MCF 10A (cell line): ENCODE results near the gene ZDBF2. TPM values are rescaled to one million over a fixed set of nuclear protein-coding genes. Genes with fewer than 3 reads are reported as not detected.

ENCODE experiments used
- BruUV-seq: library from RNA; stranded (reverse); fragments of 400-500 nt; replicated peaks from 2 replicates; lab custom pipeline; 2021; lab: Mats Ljungman, UMichigan
- CTCF ChIA-PET: fragments of 300-600 bp; sonication (Branson Sonifier 250); formaldehyde crosslinking; extraction: SDS; loops from one replicate; lab custom pipeline; 2021; ENCODE audit warnings: antibody characterized with exemption, inconsistent platforms; lab: Yijun Ruan, JAX
- POLR2A ChIA-PET: fragments of 300-600, 350-650 bp; sonication (Branson Sonifier 250); formaldehyde crosslinking; extraction: SDS; loops from one replicate; lab custom pipeline; 2020; ENCODE audit warnings: antibody characterized with exemption, inconsistent platforms; lab: Yijun Ruan, JAX
- DNase-seq: peaks from one replicate; pipeline ENCODE4 v3.0.0-alpha.2; 2018; ENCODE audit not compliant: unreplicated experiment
- H3K27ac Mint-ChIP-seq: one replicate; pipeline ENCODE4 v1.8.0; 2022; ENCODE audit warnings: mild to moderate bottlenecking, low read depth, mixed read lengths; ENCODE audit not compliant: unreplicated experiment
- H3K27me3 Mint-ChIP-seq: one replicate; pipeline ENCODE4 v1.8.0; 2022; ENCODE audit warnings: mixed read lengths; ENCODE audit not compliant: insufficient read depth, unreplicated experiment
- H3K36me3 Mint-ChIP-seq: one replicate; pipeline ENCODE4 v1.8.0; 2022; ENCODE audit warnings: mild to moderate bottlenecking, moderate library complexity, mixed read lengths; ENCODE audit not compliant: insufficient read depth, unreplicated experiment
- H3K4me1 Mint-ChIP-seq: one replicate; pipeline ENCODE4 v1.8.0; 2022; ENCODE audit warnings: mixed read lengths; ENCODE audit not compliant: insufficient read depth, unreplicated experiment
- H3K4me3 Mint-ChIP-seq: one replicate; pipeline ENCODE4 v1.8.0; 2022; ENCODE audit warnings: mild to moderate bottlenecking, moderate library complexity, mixed read lengths; ENCODE audit not compliant: unreplicated experiment
- H3K9me3 Mint-ChIP-seq: one replicate; pipeline ENCODE4 v1.8.0; 2022; ENCODE audit warnings: mixed read lengths; ENCODE audit not compliant: unreplicated experiment
- intact Hi-C: fragments of 100-400 bp; cut with micrococcal nuclease; formaldehyde crosslinking; loops from 2 replicates; pipeline ENCODE4 v1.14.1; 2022
- total RNA-seq: library from RNA; stranded (reverse); gene quantifications from 2 replicates; pipeline ENCODE4 v1.2.3, GENCODE V29; 2022
- TF ChIP-seq, protein P1 (sequence below): fragments of 200-600 bp; IDR thresholded peaks from one replicate; pipeline ENCODE4 v1.8.0; 2022; ENCODE audit warnings: antibody characterized with exemption, mild to moderate bottlenecking; ENCODE audit not compliant: unreplicated experiment

ZDBF2 gene
- total RNA-seq, 1 experiment from 2014 or later: 15.6 TPM

DNA sequence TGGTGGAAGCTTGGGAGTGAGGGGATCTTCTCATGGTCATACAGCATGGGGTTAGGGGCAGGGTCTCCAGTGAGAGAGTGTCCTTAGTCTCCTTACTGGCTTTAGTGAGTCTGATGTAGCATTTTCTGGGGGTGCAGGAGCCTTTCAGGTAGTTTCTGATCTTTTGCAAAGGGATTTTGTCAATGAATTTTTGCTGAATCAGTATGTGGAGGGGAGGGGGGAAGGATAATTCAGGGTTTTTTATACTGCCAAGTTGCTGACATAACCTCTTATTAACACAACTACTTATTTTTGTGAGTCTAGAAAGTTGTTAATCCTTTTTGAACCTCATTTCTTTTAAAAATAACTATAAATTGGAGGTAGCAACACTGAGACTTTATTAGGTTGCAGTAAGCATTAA, 35.3 kb upstream of the ZDBF2 start:
- Mint-ChIP-seq H3K9me3 (no peaks in the 10 kb centered on the region), H3K27me3 (no peaks in the 10 kb centered on the region), H3K4me3 (no peak overlapping the region), H3K36me3 (no peaks in the 10 kb centered on the region), H3K27ac (no peak overlapping the region), H3K4me1 (peaks cover 5% of the 10 kb centered on the region)
- CTCF ChIA-PET: interaction anchor here (1.1 kb wide), 1 partner anchor 9 kb away, joined by 4 read pairs; no protein-coding TSS in a partner anchor
- TF ChIP-seq, protein P1, sequence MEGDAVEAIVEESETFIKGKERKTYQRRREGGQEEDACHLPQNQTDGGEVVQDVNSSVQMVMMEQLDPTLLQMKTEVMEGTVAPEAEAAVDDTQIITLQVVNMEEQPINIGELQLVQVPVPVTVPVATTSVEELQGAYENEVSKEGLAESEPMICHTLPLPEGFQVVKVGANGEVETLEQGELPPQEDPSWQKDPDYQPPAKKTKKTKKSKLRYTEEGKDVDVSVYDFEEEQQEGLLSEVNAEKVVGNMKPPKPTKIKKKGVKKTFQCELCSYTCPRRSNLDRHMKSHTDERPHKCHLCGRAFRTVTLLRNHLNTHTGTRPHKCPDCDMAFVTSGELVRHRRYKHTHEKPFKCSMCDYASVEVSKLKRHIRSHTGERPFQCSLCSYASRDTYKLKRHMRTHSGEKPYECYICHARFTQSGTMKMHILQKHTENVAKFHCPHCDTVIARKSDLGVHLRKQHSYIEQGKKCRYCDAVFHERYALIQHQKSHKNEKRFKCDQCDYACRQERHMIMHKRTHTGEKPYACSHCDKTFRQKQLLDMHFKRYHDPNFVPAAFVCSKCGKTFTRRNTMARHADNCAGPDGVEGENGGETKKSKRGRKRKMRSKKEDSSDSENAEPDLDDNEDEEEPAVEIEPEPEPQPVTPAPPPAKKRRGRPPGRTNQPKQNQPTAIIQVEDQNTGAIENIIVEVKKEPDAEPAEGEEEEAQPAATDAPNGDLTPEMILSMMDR: no peak
- POLR2A ChIA-PET: no interaction called here
- no TSS peak for BruUV-seq
- DNase-seq: no peak
- intact Hi-C loops: no loop called here

DNA sequence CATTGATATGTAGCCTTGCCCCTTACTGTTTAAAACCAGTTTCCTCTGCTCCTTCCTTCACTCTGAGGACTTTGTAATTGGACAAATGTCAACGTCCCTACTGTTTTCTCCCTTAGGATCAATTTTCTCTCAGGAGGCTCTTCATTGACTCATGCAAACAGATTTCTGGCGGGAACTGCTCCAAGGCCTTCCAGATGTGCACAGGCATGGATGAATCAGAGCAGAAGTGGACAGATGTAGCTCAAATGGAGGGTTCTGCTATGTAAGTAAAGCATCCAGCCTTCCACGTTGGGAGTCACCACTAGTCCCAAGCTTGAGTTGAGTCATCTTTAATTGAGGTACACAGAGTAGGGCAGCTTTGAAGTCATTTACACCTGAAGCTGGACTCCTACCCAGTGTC, 34.1 kb upstream of the ZDBF2 start:
- intact Hi-C loops: no loop called here
- DNase-seq: no peak
- no peak overlapping the region for H3K4me3 Mint-ChIP-seq
- ChIA-PET POLR2A (no interaction called here), CTCF (no interaction called here)
- no peak overlapping the region for H3K27ac Mint-ChIP-seq
- no TSS peak for BruUV-seq
- H3K36me3 Mint-ChIP-seq: no peaks in the 10 kb centered on the region
- H3K27me3 Mint-ChIP-seq: no peaks in the 10 kb centered on the region
- TF ChIP-seq, protein P1: no peak
- H3K9me3 Mint-ChIP-seq: no peaks in the 10 kb centered on the region
- peaks cover 5% of the 10 kb centered on the region for H3K4me1 Mint-ChIP-seq

DNA sequence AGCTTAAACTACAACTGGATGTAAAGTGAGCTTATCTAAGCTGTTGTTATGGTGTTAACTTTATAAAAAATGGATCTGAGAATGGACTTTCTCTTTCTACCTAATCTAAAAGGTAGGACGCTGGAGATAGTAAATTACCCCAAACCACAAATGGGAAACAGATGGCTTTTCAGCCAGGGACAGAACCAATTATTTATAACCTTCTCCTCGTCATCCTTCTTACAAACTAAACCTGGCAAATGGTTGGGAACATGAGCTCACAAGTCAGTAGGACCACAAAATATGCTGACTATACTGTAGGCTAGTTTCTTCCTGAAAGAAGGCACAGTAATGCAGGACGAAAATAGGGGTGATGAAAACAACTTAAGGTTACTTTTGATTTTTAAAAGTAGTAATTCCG, 32.7 kb upstream of the ZDBF2 start:
- Mint-ChIP-seq H3K4me3 (no peak overlapping the region), H3K27me3 (no peaks in the 10 kb centered on the region), H3K36me3 (no peaks in the 10 kb centered on the region), H3K27ac (no peak overlapping the region), H3K9me3 (no peaks in the 10 kb centered on the region), H3K4me1 (peaks cover 5% of the 10 kb centered on the region)
- intact Hi-C loops: no loop called here
- no TSS peak for BruUV-seq
- DNase-seq: no peak
- TF ChIP-seq, protein P1: no peak
- CTCF ChIA-PET: interaction anchor here (0.6 to 0.9 kb wide), 3 partner anchors 29 to 1566 kb away, joined by 3 read pairs; a partner anchor contains a TSS
- POLR2A ChIA-PET: interaction anchor here (1.0 to 1.3 kb wide), 3 partner anchors 29 to 82 kb away, joined by 3 to 6 read pairs (median 5); partner anchors contain the start of genes EEF1B2 and NDUFS1

DNA sequence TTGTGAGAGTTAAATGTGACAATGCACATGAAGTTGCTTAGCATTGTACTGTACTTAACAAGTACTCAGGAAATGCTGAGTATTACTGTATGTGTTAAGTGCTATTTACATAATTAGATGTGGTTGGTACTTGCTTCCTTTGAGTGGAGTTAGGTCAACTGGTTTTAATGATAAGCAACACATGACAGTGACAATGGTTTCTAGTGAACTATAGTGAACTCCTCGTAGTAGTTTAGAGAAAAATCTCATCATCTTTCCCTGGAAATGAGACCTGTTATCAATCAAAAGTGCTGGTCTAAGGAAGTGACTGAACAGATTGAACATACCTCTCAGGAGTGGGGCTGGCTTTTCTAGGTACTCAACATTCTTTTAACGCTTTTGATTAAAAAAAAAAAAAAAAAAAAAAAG, 29.2 kb upstream of the ZDBF2 start:
- ChIA-PET CTCF (interaction anchor here (0.6 to 1.2 kb wide), 4 partner anchors 10 to 87 kb away, joined by 3 read pairs; no protein-coding TSS in a partner anchor), POLR2A (interaction anchor here (0.8 to 1.0 kb wide), 2 partner anchors 13 to 85 kb away, joined by 3 read pairs; partner anchors contain the start of gene EEF1B2)
- Mint-ChIP-seq H3K9me3 (no peaks in the 10 kb centered on the region), H3K27me3 (no peaks in the 10 kb centered on the region), H3K36me3 (peaks cover 5% of the 10 kb centered on the region), H3K4me3 (no peak overlapping the region), H3K27ac (no peak overlapping the region), H3K4me1 (peaks cover 5% of the 10 kb centered on the region)
- TF ChIP-seq, protein P1: no peak
- no TSS peak for BruUV-seq
- no peak for DNase-seq
- intact Hi-C loops: no loop called here
